Right hindlimb (tissue), 1 donor: Measurements from ENCODE around the gene TLCD1.
"Not testable (repeated sequence)": the region's sequence is repeated elsewhere in the genome, so short reads cannot be mapped to it uniquely, and the experiment has no call there.

Experiments
- DNase-seq: peaks from one replicate; pipeline ENCODE4 v3.0.0-alpha.2; 2018

The TLCD1 gene

DNA sequence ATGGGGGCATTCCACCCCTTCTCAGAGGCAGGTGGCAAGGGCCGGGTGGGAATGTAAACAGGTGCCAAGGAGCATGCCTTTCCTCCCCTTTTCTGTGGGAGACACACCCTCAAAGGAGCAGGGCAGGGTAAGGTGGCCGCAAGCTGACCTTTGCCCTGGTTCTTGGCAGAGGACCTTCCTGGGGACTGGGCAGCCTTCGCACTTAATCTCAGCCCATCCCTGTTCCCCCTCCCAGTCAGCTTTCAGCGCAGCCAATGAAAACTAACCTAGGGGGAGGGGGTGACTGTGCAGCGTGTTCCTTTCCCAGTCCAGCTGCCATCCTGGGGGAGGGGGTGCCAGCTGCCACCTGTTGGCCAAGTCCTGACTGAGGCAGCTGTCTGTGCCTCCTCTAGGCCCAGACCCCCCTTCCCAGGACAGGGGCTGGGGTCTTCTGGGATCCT is 20.6 kb upstream of the TLCD1 start:
- peak; percentile 87 for DNase-seq

DNA sequence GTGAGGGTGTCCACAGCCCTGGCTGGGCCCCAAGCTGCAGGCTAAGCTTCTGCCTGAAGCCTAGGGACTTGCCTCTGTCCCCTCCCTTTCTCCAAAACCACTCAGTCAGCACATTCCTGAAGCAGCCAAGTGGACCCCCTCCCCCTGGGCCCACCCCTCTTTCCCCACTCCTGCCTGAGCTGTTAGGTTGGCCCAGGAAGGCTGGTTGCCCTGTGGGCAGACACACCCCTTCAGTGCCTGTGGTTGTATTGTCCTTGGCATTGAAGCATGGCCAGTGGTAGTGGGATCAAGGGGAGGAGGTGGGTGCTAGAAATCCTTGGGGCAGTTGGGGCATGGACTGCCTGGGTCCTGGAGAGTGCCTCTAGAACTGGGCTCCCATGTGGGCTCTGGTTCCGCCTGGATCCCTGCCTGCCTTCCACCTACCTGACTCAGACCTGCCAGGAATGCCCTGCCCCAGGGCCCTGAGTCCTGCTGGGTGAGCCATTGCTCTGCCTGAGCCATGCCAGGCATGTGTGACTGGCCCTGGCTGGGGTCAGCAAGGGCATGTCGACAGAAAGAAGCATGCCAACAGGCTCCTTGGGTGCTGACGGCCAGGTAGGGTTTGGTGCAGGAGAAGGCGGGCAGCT is 19.9 kb upstream of the TLCD1 start:
- no peak for DNase-seq

DNA sequence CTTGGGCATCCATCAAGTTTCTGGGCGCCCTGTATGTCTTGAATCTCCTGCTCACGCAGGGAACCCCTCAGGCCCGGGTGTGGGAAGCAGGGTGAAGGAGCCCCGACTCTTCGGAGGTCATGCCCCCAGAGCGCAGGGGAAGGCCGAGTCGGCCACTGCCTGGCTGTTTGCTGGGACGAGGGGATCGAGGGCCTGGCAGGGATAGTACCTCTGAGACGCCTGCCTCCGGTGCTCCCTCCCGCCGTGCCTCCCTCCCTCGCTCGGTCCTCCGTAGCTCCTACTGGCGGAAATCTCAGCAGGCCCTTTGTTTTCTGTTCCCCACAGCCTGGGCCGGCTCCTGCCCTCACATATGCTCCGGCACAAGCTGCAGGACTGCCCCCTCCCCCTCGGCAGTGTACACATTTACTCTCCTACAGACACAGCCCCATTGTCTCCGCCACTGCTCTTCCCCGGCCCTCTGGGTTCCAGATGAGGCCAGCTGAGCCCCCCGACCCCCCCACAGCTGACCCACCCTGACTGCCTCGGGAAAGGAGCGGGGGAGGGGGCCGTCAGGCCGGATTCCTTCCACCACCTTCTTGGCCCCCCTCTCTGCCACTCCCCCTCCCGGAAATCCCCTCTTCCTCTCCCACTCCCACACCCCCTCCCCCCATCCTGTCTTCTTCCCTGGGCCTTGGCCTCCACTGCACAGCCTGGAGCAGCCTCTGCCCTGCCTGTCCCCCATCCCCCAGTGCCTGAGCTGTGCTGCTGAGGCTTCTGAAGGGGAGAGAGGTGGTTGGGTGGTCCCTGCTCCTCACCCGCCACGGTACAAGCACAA is 19.1 kb upstream of the TLCD1 start:
- peak; percentile 81 for DNase-seq

DNA sequence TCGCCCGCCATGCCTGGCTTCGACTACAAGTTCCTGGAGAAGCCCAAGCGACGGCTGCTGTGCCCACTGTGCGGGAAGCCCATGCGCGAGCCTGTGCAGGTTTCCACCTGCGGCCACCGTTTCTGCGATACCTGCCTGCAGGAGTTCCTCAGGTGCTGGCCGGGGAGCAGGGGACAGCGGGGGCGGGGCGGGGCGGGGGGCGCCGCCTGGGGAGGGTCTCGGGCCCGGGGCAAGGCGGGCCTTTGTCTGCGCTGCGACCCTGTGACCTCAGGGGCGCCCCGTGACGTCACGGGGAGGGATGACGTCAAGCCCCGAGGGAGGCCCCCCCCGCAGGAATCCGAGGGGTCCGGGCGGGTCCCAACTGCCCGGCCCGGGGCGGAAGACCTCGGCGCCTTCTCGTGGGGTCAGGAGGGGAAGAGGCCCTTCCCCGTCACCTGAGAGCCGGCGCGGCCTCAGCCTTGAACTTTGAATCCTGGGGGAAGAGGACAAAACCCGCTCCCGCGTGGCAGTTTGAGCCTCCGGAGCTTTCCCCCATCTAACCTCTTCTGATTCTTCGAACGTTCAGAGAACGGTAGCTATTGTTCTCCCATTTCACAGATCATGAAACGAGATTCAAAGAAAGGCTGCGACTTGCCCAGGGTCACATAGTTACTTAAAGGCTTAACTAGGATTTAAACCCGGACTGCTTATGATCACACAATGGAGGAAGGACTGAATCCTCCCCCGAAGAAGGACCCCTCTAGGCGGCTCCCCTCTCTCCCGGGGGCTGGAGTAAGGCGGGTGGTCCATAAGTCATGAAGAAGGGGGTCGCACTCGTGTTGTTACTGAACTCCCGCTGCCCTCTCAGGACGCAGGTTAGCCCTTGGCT is 18.3 kb upstream of the TLCD1 start:
- peak; percentile 77 for DNase-seq

DNA sequence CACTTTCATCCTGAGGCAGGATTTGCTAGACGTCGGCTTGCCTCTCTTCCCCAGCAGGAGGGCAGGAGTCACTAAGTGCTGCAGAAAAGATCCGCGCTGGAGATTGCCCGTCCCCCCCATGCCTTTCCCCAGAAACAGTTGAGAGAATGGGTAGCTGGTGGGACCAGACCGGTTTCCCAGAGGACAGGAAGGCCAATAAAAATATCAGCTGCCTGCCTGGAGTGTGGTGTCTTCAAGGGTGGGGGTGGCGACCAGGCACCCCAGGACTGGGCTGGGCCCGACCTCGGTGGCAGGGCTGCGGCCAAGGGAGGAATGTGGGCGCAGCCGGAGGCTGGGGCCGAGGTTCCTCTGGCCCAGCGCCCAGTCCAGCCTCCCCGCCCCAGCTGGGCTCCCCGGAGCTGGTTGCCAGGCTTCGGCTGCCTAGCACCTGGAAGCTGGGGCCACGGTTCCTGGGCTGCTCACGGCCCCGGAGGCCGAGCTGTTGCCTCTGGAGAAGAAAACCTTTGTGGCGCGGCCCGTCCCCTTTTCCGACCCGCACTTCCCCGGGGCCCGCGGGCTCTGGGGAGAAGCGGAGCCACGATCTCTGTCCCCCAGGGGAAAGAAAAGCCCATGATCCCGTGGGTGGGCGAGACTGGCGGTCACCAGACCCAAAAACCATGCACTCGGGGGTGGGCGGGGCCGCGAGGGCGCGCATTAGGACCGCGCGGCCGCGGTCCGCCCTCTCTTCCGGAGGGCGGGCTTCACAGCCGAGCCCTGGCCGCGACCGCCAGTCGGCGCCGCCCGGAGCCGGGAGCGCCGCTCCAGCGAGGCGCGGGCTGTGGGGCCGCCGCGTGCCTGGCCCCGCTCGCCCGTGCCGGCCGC is 17.4 kb upstream of the TLCD1 start, which contains the start of gene TRAF4:
Gene TRAF4 (plus strand): TSS at position 769 of the 861 bp plus-strand sequence. CDS start 102 bp downstream, outside the sequence.
- peak; percentile 88 for DNase-seq

DNA sequence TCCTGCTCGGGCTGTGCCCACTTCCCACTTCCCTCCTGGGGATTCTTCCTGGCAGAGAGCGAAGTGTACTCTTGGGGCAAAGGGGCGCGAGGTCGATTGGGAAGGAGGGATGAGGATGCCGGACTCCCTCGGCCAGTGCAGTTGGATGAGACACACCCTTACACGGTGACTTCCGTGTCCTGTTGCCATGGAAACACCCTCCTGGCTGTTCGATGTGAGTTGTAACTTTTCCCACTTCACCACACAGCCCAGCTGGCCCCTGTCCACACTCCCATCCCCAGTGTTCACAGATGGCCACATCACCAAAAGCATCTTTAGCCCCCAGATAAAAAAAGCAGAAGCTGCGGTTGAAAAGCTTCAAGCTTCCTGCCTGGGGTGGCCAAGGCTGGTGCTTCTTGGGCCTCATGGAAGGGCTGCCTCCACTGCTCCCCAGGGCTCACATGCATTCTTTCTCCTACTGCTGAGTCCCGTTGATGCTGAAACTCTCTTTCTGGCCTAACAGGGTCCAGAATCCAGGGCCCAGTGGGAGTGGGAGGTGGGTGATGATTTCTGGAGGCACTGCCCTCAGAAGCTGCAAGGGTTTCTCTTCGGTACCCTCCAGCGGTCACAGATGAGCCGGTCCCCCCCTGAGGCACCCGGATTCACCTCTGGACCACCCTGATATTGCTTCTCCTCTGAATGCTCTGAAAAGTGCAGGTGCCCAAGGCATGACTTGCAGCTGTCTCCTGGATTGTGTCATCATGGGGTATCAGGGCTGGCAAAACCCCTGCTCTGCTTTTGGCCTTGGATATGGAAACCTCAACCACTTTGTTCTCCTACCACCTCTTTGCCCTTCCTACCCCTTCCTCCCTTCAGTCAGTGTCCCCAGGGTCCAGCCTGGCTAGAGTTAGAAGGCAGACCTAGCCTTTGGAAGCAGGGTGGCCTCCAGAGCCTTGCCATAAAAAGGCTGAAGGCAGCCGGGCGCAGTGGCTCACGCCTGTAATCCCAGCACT is 15.6 kb upstream of the TLCD1 start:
- no peak for DNase-seq

DNA sequence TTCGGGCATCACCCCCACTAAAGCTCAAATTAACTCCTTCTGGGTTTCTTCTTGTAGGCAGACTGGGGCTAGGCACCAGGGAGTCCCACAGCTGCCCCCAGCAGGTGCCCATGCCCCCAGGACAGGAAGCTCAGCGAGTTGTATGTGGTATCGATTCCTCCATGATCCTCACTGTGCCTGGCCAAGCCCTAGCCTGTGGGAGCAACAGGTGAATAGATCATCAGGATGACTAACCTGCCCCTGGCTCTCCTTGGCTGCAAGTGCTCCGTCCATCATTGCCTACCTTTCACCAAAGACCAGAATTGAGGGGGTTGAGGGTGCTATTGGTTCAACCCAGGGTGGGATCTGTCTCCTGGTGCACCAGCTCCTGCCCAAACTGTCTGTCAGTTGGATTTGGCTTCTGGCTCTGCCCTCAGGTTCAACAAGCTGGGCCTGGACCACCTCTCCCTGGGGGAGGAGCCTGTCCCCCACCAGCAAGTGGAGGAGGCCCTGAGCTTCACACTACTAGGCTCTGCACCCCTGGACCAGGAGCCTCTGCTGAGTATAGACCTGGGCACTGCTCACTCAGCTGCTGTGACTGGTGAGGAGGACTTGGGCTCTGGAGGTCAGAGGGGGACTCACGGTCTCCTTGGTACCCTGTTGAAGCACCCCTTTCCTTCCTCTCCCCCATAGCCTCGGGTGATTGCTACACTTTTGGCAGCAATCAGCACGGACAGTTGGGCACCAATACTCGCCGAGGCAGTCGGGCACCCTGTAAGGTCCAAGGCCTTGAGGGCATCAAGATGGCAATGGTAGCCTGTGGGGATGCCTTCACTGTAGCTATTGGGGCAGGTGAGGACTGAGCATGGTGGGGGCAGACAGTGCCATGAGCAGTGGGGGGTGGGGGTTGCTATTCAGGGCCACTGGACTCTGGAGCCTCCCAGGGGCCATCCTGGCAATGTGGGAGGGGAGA is 14.6 kb upstream of the TLCD1 start:
- no peak for DNase-seq

DNA sequence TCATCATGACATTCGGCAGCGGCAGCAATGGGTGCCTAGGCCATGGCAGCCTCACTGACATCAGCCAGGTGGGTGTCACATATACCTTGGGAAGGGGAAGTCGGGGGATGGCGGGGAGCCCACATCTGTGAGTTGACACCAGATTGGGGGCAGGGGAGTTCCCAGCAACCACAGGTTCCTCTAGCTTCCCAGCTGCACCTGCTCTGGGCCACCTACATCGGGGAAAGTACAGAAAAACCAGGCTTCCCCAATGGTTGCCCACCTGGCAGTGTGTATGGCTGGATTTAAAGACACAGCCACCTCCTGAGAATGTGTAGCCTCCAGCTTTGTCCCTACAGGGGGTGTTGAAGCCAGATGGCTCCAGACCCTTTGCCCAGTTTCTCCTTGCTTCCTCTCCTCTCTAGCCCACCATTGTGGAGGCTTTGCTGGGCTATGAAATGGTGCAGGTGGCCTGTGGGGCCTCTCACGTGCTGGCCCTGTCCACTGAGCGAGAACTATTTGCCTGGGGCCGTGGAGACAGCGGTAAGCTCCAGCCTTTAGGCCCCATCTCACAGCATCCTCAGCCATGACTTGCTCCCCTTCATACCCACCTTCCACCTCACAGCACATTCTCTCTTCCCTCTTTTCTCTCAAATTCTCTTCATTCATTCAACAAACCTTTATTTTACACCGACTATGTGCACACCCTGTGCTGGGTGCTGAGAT is 12.8 kb upstream of the TLCD1 start:
- DNase-seq = no peak

DNA sequence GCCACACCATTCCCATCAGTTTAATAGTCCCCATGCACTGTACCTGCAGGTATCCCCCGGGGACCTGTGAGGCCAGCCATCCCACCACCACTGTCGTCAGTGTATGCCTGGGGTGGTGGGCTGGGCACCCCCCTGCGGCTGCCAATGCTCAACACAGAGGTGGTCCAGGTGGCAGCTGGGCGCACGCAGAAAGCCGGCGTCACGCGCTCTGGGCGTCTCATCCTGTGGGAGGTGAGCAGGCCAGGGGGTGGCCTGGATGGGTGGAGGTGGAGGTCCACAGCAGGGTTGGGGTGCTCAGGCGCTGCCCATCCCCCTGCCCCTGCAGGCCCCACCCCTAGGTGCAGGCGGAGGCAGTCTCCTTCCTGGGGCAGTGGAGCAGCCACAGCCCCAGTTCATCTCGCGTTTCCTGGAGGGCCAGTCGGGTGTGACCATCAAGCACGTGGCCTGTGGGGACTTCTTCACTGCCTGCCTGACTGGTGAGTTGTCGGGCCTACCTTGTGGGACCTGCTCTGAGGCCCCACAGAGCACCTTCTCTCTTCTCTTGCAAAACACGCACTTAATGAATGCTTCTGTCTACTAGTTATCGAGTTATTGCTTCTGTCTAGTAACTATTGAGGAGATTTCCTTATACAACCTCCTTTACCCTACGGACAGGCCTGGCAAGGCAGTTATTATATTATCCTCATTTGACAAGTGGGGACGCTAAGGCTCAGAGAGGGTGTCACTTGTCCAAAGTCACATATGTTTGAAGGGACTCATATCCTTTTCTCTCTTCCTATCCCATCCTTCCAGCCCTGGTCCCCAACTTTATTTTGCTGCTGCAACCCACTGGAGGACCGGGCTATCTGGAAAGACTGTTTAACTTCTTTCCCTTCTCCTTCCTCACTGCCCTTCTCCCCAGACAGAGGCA is 12.0 kb upstream of the TLCD1 start:
- DNase-seq = no peak

DNA sequence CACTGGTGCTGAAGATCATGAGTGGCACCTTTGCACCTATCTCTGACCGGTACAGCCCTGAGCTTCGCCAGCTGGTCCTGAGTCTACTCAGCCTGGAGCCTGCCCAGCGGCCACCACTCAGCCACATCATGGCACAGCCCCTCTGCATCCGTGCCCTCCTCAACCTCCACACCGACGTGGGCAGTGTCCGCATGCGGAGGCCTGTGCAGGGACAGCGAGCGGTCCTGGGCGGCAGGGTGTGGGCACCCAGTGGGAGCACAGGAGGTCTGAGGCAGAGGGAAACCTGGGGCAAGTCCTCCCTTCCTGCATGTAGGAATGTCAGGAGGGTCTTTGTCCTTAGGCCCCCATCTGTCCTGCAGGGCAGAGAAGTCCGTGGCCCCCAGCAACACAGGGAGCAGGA is 11.3 kb upstream of the TLCD1 start:
- no peak for DNase-seq

DNA sequence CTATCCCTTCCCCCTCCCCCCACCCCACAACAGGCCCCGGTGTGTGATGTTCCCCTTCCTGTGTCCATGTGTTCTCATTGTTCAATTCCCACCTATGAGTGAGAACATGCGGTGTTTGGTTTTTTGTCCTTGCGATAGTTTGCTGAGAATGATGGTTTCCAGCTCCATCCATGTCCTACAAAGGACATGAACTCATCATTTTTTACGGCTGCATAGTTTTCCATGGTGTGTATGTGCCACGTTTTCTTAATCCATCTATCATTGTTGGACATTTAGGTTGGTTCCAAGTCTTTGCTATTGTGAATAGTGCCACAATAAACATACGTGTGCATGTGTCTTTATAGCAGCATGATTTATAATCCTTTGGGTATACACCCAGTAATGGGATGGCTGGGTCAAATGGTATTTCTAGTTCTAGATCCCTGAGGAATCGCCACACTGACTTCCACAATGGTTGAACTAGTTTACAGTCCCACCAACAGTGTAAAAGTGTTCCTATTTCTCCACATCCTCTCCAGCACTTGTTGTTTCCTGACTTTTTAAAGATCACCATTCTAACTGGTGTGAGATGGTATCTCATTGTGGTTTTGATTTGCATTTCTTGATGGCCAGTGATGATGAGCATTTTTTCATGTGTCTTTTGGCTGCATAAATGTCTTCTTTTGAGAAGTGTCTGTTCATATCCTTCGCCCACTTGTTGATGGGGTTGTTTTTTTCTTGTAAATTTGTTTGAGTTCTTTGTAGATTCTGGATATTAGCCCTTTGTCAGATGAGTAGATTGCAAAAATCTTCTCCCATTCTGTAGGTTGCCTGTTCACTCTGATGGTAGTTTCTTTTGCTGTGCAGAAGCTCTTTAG is 10.1 kb upstream of the TLCD1 start:
- DNase-seq = not testable (repeated sequence)

DNA sequence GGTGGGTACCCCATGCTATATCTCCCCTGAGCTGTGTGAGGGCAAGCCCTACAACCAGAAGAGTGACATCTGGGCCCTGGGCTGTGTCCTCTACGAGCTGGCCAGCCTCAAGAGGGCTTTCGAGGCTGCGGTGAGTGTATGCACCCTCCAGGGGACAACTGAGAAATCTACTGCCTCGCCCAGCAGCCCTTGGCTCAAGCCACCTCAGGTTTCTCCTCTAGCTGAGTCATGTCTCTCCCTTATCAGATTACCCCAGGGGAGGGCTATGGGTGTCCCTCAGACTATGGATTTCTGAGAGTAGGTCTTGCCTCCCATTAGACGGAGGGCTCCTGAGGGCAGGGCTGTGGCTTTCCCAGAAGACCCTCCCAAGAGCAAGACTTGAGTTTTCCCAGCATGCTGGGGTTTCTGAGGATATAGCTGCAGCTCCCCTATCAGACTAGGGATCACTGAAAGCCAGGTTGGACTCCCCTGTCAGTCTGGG is 9.2 kb upstream of the TLCD1 start:
- no peak for DNase-seq

DNA sequence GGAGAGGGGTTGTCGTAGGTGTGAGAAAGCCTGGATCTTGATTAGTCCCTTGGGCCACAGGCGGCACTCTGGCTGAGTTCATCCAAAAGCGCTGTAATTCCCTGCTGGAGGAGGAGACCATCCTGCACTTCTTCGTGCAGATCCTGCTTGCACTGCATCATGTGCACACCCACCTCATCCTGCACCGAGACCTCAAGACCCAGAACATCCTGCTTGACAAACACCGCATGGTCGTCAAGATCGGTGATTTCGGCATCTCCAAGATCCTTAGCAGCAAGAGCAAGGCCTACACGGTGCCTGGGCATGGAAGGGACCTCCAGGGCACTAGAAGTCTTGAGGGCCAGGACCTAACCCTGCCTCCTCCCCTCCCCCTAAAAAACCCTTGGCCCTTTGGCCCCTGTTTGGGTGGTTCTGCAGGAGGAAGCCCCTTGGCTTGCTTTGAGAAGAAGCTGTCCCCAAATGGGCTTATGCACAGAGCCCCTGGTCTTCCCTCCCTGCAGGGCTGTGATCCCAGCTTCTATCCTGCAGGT is 8.7 kb upstream of the TLCD1 start:
- no peak for DNase-seq

DNA sequence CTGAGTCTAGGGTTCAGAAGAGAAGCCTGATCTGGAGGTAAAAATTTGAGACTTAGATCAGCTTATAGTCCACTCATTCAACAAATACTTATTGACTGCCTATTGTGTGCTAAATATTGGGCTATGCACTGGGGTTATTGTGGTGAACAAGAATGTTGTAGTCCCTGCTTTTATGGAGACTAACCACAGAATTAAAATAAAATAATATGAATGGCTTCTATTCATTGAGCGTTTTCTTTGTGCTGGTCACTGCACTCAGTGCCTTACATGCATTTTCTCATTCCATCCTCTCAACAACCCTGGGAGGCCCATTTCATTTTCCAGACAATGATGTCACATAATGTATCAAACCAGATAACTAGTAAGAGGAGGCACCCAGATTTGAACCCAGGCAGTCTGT is 7.3 kb upstream of the TLCD1 start:
- no peak for DNase-seq

DNA sequence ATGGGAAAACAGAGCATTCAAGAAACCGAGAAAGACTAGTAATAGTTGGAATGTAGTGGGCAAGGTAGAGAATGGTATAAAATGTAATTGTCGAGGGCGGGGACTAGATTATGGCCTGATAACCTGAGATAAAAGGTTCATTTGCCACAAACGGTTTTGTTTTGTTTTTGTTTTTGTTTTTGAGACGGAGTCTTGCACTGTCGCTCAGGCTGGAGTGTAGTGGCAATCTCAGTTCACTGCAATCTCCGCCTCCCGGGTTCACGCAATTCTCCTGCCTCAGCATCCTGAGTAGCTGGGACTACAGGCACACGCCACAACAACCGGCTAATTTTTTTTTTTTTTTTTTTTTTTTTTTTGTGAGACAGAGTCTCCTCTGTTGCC is 3.9 kb upstream of the TLCD1 start:
- no peak for DNase-seq

DNA sequence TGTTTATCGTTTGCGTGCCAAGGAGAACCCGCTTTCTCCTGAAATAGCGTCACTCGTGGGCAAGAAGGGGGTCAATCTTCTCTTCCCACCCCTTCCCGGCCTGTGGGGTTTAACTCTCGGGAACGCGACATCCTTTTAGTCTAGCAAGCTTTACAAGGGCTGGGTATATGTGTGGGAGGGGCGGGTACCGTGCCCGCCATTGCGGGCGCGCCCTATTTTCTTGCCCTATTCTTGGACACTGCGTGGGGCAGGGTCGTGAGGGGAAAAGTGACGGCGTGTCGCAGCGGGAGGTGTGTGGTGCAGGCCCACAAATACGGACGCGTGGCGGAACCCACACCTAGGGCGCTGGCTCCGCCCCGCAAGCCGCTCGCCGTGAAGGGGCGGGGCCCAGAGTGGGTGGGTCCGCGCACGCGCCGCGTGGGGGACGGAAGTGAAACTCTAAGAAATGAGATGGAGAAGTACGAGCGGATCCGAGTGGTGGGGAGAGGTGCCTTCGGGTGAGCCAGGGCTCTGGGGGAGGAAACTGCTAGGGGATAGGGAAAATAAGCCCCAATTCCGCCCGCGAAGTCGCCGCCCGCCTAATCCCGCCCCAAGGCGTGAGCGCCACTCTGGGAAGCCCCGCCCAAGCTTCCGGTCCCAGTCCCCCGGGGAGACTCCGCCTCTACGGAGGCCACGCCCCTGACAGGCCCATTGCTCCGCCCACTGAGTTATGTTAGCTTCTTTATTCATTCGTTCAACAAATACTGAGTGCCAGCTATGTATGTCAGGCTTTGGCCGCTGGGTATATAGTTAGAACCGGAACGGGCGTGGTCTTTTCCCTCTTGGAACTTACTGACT is 2.5 kb upstream of the TLCD1 start, which contains the start of gene NEK8:
Gene NEK8 (plus strand): TSS at position 425 of the 837 bp plus-strand sequence. CDS start 26 bp downstream, at position 451.
- DNase-seq = peak; percentile 97
